GM19328 (cell line): ENCODE results near the gene CCDC178.

Experiments used
- ATAC-seq: cut with Tn5 transposase; IDR thresholded peaks from one replicate; pipeline ENCODE4 v1.9.1; 2021; ENCODE audit warnings: mild to moderate bottlenecking, moderate library complexity; ENCODE audit not compliant: unreplicated experiment

The CCDC178 gene

DNA sequence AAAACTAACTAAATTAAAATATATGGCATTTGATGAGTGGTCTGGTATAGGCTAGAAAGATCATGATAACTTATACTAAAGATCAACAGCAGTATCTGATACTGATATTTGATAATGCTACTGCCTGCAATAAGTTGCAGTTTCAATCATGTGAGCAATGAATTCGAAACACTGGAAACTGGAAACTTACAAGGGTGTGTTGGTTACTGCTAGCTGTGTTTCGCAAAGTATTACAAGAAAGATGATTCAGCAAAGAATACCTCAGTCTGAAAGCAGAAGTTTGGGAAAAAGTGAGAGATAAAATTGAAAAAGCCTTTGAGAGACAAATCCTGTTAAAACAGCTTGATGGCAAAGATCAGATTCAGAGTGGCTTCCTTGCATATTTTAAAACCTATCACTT is 294.5 kb downstream of the CCDC178 start:
- no peak for ATAC-seq

DNA sequence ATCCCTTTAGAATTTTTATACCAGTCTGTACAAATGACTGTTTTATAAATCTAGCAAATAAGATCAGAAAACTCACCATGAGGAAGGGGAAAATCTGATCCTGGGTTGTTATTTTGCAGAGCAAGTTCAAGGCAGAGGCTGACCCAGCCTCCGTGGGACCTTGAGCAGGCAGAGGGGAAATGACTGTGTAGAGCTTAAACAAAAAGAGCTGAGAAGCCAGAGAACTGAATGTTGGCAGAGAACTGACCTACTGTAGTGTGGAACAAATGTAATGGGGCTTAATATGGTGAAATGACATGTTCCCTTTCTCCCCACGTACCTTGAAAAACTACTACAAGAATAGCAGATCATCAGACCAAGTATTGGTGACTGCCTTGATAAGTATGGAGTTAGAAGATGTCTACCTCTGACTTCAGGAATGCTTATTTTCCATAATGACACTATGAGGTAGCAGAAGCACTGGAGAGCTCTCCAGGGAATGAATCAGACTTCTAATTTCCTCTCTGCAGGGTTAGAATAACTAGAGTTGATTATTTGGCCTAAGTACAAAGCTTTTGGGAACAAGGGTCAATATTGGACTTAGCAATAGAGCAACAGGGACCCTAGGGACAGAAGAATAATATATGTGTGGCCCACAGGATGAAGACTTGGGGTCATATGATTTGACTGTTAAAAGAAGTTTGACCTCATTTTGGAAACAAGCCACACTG is 304.4 kb downstream of the CCDC178 start:
- ATAC-seq = no peak

DNA sequence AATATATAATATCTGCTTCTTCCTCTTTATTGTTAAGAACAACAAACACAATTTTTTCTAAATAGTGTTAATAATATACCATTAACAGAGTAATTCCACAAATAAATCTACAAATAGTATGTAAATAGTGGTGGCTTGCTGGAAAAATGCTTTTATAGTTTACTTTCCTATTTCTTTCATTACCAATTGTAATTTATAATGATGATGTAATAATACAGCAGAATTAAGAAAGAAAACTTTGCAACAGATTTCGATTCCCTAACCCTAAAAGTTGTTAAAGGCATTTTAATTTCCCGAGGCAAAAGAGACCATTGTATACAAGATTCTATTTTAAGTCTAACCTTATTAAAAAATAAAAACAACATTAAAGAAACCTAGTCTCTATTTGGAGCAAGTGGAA is 307.9 kb downstream of the CCDC178 start:
- ATAC-seq = no peak

DNA sequence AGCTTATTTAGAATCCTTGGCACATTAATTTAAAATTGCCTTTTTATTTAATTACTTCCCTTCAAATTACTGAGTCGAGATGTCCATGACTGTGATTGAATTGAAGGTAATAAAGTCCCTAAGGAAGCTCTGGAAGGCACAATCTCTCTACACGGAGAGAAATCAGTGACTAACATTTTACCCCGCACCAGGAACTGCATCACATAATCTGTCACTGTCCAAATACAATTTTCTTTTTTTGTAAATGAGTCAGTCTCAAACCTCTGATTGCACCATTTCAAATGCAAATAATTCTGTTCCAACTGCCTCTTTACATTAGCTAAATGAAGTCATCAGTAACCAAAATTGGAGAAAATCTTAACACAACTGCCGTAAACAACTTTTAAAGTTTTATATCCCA is 311.9 kb downstream of the CCDC178 start:
- ATAC-seq = no peak

DNA sequence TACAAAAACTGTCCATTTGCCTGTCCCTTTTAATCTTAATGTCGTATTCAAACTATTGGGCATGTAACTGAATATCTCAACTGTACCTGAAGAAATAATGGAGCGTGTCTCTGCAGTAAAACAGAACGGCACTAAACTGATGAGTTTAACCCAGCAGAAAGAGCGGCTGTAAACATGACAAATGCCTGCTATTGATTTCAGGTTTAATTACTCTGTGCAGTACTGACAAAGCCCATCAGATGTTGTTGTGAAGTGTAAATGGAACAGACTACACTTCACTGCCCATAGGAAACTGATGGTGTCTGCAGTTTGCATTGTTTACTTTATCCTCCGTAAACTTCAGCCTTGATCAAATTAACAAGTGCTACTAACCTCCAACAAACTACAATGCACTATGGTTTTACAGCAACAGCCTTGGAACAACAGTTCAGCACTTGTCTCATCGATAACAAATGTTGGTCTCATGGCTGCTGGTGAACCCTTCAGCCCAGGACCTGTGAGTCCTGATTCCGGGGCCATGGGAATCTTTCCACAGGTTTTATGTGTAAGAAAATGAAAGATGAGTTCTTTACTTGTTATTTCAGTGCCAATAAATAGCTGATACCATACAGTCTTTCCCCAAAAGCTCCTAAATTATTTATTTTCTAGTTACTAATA is 316.5 kb downstream of the CCDC178 start:
- ATAC-seq = no peak

DNA sequence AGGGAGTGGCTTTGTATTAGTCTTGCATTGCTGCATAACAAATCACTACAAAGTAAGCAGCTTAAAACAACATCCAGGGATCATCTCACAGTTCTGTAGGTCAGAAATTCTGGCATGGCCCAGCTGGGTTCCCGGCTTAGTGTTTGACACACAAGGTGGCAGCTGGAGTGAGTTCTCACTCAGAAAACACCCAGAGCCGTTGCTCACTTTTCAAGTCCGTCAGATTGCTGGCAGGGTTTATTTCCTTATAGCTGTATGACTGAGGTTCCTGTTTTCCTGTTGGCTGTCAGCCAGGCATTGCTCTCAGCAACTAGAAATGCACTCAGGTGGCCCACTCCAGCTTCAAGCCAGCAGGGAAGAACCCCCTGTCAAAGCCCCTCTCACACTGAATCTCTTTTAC is 324.1 kb downstream of the CCDC178 start:
- ATAC-seq = no peak

DNA sequence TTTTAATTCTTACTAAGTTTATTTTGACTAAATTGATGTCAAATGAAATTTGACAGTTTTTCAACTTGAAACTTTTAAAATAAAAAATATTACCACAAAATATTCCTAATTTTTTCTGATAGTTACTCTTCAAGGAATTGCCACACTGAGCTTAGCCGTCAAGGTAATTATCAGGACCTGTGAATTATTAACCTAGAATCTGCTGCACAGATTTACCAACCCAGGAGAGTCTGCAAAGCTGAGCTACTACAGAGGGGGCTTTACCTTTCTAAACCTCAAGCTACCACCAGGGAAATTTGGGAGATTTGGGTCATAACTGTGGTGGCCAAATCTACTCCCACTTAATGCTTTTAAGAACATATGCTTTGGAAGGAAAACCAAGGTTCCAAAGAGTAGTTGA is 324.6 kb downstream of the CCDC178 start:
- ATAC-seq = no peak

DNA sequence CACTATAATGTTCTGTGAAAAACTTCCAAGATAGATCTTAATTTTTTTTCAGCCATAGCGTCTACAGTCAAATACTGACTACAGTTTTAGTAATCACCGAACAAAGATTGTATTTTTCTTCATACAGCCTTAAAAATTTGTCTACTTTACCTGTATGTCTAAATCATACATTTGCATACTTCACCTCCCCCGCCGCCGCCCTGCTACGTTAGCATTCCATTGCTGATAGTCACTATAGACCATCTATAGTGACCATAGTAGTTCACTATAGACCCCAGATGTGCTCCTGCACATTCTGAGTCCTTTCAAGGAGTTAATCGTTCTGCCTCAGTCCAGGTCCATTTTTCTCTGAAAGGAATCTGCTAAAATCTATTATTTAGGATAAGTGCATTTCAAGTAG is 325.0 kb downstream of the CCDC178 start:
- no peak for ATAC-seq

DNA sequence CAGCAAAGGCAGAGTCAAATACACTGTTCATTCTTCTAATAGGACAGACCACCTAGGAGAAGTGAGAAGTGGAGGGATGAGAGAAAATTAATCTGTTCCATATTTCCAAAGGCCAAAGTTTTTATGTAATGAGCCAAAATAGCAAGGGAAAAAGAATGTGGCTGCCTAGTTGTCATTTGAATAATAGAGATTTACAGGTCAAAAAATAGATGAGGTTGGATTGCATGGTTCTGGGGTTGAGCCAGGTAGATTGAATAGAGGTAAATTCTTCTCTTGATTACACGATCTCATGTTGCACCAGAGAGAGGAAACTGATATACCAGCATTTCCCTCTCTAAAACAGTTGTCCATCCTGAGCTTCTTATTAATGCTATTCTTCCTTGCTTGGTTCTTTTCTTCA is 325.8 kb downstream of the CCDC178 start:
- ATAC-seq = no peak

DNA sequence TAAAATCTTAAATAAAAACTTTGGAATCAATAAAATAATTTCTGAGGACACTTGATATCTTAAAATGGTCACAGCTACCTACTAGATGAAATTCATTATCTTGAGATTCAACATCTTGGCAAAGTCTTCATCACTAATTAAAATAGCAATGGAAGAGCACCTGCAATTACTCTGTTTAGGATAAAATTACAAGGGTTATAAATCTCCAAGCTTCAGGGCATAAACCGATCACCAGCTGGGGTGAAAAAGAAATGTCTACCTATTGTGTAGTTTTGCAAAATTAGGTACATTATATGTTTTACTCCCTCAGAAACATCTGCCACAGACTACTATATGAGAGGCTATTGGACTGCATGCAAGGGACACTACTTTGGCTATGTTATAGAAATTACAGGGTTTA is 327.1 kb downstream of the CCDC178 start:
- no peak for ATAC-seq

DNA sequence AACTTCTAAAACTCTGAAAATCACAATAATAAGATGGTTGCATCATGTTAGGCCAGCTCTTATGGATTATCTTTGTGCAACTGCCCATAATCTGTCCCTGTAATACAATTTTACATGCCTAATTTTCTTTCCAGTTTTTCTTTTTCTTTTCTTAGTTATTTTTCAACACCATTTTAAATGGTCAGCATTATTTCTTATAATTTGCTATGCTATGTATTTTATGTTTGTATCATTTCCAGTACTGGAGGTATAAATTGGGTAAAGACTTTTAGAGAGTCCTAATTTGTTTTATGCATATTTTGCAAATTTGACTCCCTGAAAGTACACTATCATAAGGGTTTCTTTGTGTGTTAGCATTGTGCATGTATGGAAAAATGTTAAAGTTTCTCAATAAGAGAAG is 333.0 kb downstream of the CCDC178 start:
- no peak for ATAC-seq

DNA sequence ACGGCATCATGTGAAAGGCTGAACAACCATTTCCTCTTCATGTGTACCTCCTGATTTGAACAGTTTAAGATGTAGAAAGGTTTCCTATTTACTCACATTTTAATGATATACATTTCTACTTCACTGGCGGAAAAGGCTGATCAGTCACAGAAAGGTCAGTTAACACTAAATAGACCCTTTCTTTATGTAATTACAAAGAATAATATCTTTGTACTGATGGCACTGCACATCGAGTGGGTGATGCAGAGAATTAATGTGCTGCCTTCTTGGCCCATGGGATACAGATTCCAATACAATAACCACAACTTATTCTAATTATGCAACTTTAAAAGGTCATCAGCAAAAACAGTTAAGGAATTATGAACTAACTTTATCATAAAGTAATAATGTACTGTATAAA is 339.2 kb downstream of the CCDC178 start:
- no peak for ATAC-seq

DNA sequence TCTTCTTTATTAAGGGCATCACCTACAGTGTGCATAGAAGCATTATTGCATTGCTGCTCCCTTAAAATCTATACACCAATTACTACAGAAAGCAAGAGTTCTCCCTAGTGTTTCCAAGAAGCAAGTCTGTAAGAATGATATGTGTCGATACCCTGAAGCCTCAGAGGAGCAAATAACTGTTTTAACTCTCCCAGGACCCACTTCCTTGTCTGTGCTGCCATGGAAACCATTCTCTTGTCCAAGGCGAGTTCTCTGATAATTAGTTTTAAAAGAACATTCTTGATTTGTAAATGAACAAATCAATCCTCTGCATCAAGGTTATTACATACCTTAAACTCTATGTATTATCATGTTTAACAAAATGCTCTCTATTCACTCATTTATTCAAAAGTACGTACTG is 340.9 kb downstream of the CCDC178 start:
- ATAC-seq = no peak

DNA sequence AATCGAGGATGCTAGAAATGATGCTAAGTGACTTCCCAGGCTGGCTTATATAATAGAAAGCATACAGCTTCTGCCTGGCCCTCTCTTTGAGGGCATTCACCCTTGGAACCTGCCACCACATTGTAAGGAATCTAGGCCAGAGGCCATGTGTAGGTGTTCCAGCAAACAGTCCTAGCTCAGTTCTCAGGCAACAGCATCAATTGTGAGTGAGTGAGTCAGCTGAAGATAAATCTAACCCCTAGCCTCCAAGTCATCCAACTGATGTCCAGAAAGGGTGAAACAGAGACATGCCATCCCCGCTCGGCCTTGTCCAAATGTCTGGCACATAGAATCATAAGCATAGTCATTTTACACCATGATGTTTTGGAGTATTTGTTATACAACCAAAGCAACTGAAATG is 343.4 kb downstream of the CCDC178 start:
- no peak for ATAC-seq

DNA sequence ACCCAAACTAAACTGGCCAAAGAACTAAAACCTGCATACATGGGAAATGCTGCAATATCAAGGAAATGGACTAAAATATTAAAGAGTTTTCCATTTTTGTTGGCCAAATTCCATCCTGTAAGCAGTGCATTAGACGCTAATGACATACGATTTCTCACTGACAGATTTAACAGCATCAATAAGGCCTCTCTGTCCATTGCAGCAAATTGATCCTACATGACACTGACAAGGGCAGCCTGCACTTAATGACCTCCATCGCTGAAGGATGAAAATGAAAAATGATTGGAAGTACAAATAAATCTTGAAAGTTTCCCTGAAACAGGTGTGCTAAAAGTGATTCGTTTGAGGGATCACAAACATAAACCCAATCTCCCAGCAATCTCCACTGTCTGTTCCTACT is 350.1 kb downstream of the CCDC178 start:
- no peak for ATAC-seq

DNA sequence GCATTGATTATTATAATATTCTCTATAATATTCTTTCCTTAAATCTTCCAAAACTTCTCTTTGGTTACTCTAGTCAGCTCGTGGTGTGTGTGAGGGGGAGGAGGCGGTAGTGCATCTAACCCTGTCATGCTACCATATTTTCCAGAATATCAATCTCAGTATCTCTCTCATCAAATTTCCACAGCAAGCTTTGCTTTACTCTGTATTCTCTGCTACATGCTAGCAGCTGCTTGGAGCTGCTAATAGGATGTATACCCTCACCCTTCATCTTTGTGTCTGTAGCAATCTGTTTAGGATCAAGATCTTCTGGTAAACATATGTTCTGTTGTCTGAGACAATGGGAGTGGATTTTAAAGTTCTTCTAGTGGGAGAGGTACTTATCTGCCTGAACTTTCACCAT is 363.9 kb downstream of the CCDC178 start:
- no peak for ATAC-seq

DNA sequence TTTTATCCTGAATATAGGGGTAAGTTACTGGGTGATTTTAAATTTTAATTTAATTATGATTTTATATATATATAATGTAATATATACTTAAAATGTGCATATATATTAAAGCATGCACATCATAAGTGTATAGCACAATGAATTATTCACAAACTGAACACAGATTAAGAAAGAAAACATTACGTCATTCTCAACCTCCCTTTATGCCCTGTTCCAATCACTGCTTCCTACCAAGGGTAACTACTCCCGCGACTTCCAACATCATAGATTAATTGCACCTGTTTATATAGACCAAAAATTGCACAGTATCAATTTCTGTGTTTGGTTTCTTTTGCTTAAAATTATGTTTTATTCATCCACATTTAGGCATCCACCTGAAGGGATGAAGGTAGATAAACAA is 366.4 kb downstream of the CCDC178 start:
- no peak for ATAC-seq

DNA sequence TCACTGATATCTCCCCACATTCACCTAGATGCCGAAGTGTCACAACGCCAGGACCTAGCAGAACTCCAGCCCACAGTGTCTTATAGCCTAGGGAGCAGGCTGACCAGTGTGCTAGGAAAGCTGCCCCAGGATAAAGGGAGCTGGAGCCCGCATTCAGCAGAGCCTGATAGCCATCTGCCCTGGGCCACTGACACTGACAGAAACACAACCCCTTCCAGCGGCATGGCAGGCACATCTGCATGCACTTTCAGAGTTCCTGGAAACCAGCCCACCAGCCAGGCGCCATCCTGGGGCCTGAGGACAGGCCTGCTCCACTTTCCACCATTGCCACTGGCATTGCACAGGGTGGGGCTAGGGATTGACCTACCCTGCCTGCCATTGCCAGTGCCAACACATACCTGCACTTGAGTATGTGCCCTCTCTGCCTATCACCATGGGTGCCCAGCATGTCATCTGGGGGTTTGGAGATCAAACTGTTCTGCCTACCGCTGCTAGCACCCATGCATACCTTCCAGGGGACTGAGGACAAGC is 377.6 kb downstream of the CCDC178 start:
- ATAC-seq = no peak

DNA sequence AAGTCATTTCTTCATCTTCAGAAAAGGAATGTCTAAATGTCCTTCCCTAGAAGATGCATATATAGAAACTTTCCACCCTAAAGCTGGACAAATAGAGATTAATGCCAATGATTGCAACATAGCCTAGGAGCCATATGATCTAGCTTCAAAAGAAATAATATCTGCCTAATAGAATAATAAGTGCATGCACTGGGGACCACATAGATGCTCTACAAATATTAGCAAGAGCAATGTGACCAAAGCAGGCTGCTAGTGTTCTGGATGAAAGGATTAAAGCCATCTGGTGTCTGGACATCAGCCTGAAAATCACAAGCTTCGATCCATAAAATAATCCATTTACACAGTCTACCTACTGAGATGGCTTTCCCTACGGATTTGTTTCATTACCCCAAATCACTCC is 387.6 kb downstream of the CCDC178 start:
- no peak for ATAC-seq

DNA sequence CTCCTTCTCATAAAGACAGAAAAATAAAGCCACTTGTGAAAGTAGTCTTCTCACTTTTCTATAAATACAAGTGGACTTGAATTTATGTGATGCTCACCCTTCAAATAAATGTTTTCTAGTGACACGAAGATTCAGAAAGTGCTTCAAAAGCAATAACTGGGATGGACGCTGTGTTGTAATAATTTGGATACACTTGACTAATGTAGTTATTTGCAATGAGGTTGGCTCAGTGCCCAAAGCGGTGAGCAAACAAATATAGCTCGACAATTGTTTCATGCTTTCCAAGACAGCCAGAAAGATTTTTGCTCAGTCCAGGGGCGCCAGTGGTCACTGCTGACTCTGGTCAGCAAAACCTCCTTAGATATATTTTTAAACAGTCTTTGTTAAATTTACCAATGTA is 389.1 kb downstream of the CCDC178 start:
- ATAC-seq = no peak

DNA sequence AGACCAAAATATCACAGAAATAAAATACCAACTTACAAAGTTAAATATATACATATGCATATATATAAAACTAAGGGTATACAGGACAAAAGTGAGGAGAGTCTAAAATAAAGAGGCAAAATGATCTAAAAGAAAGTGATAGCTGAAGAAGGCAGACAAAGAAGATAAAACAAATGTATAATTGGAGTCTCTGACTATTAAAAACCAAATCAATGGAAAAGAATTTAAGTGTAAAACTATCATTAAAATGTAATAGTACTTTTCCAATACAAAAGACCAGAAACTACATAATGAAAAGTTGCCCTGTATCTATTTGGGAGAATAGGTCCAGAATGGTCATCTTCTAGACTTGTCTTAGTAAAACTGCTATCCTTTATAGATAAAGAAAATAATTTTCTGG is 400.3 kb downstream of the CCDC178 start:
- no peak for ATAC-seq

DNA sequence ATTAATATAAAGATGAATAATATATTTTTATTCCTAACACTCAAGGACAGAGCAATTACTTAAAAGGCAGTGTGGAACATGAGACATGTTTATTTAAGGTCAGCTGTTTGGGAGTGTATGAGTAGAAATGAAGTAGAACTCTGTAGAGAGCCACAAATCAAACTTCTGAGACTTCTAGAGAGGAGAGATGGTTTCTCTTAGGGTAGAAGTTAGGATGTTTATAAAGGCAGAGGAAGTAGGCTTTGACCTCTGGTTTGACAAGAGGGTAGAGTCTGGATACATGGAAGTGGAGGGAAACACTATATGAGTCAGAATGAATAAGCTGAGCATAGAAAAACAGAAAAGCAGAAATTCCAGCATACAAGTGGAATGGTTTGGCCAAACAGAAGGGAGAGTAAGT is 405.6 kb downstream of the CCDC178 start:
- no peak for ATAC-seq

DNA sequence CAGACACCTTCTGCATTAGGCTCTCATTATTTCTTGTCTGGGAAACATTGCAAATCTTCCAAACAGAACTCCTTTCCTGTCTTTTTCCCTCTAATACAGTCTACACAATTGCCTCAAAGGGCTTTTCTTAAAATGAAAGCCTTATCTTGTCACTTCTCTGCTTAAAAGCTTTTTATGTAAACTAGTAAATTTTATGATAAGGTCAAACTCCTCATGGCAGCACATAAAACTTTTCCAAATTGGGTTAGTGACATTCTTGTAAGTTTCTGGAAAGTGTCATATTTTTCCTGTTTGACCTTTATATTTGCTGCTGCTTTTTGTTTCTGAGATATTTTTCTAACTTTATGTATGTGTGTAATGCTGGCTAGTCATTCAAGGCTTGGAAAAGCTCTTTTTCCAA is 406.3 kb downstream of the CCDC178 start:
- ATAC-seq = no peak
